GM12878 (cell line): ENCODE data around the gene HEXIM2. TPM values are rescaled to one million over a fixed set of nuclear protein-coding genes. Genes with fewer than 3 reads are reported as not detected.

Source experiments
- ATAC-seq: fragments of 200-7000 bp; cut with Tn5 transposase; 3 replicates; pipeline ENCODE4 v1.9.1; 2020; ENCODE audit warnings: mild to moderate bottlenecking, moderate library complexity
- BruUV-seq: library from RNA; stranded (reverse); fragments of 400-500 nt; replicated peaks from 2 replicates; lab custom pipeline; 2021; lab: Mats Ljungman, UMichigan
- CTCF ChIA-PET: fragments of 300-600 bp; sonication (Branson Sonifier 250); formaldehyde crosslinking; extraction: SDS; loops from one replicate; lab custom pipeline; 2021; ENCODE audit warnings: inconsistent platforms; lab: Yijun Ruan, JAX
- POLR2A ChIA-PET: fragments of 350-600 bp; formaldehyde crosslinking; extraction: SDS; loops from one replicate; lab custom pipeline; 2021; ENCODE audit warnings: inconsistent platforms; lab: Charles Lee
- RAD21 ChIA-PET: fragments of 300-600 bp; sonication (Branson Sonifier 250); formaldehyde crosslinking; loops from one replicate; lab custom pipeline; 2023; ENCODE audit warnings: antibody characterized with exemption; ENCODE audit not compliant: unreplicated experiment; lab: Charles Lee
- SMC1A ChIA-PET: fragments of 300-600 bp; sonication (Branson Sonifier 250); formaldehyde crosslinking; loops from one replicate; lab custom pipeline; 2023; ENCODE audit not compliant: unreplicated experiment, uncharacterized antibody; lab: Charles Lee
- DNase-seq: peaks from one replicate; pipeline ENCODE4 v3.0.0-alpha.2; 2011; ENCODE audit warnings: low read depth, low spot score
- FAIRE-seq: peaks from 3 replicates; lab custom pipeline; 2011; peaks lifted over from hg19 to GRCh38; lab: Jason Lieb, UNC
- H2AFZ ChIP-seq: 2 replicates; pipeline ENCODE4 v1.6.0; 2011; ENCODE audit warnings: low read depth, low read length, control low read depth; ENCODE audit not compliant: control insufficient read depth
- H3K27ac ChIP-seq: 2 replicates; pipeline ENCODE4 v1.5.1; 2011; ENCODE audit warnings: control low read depth; ENCODE audit not compliant: control insufficient read depth, insufficient read depth
- H3K27me3 ChIP-seq, 2 experiments: replicated peaks in 1 of 2; 2 replicates each; pipeline versions ENCODE4 v1.6.0 to v1.6.1; 2011; ENCODE audit warnings: low read length in 1 of 2; ENCODE audit not compliant: control insufficient read depth in 2 of 2, insufficient read depth in 2 of 2
- H3K36me3 ChIP-seq, 2 experiments: 2 replicates each; pipeline ENCODE4 v1.5.1; 2011; ENCODE audit warnings: low read length in 1 of 2; ENCODE audit not compliant: control insufficient read depth in 2 of 2, insufficient read depth in 2 of 2
- H3K4me1 ChIP-seq: 2 replicates; pipeline ENCODE4 v1.6.1; 2011; ENCODE audit warnings: mild to moderate bottlenecking, low read length, moderate library complexity, mixed read lengths; ENCODE audit not compliant: control insufficient read depth, insufficient read depth
- H3K4me2 ChIP-seq: 2 replicates; pipeline ENCODE4 v1.6.0; 2011; ENCODE audit warnings: control low read depth; ENCODE audit not compliant: control insufficient read depth, insufficient read depth
- H3K4me3 ChIP-seq: fragments of 200-600 bp; sonication (generic); 2 replicates; pipeline ENCODE4 v1.5.1; 2016
- H3K79me2 ChIP-seq: 2 replicates; pipeline ENCODE4 v1.6.0; 2011; ENCODE audit warnings: low read length; ENCODE audit not compliant: control insufficient read depth, insufficient read depth
- H3K9ac ChIP-seq: 2 replicates; pipeline ENCODE4 v1.8.0; 2011; ENCODE audit warnings: low read length, control low read depth, mixed read lengths; ENCODE audit not compliant: control insufficient read depth, insufficient read depth
- H3K9me3 ChIP-seq: replicated peaks from 3 replicates; pipeline ENCODE4 v1.5.1; 2011; ENCODE audit warnings: mild to moderate bottlenecking, low read length; ENCODE audit not compliant: control insufficient read depth, insufficient read depth
- H4K20me1 ChIP-seq: 2 replicates; pipeline ENCODE4 v1.6.0; 2011; ENCODE audit not compliant: control insufficient read depth, insufficient read depth
- CHD1 ChIP-seq: IDR thresholded peaks from 2 replicates; pipeline ENCODE4 v1.6.1; 2012; ENCODE audit warnings: low read depth, low read length, improper control_type of control experiment
- DPF2 ChIP-seq: fragments of 450-650 bp; IDR thresholded peaks from 2 replicates; pipeline ENCODE4 v1.6.1; 2017; ENCODE audit warnings: mild to moderate bottlenecking
- EP300 ChIP-seq, 2 experiments: fragments of 150-350 bp in 1 of 2; IDR thresholded peaks; 2 replicates each; pipeline ENCODE4 v1.6.1; 2011 to 2012; ENCODE audit warnings: low read depth in 2 of 2, low read length in 2 of 2, borderline replicate concordance in 1 of 2, improper control_type of control experiment in 1 of 2, inconsistent platforms in 1 of 2; ENCODE audit not compliant: control insufficient read depth in 1 of 2
- GATAD2B ChIP-seq: fragments of 450-650 bp; conservative IDR thresholded peaks from 2 replicates; pipeline ENCODE4 v1.6.1; 2017; ENCODE audit warnings: low read depth, mild to moderate bottlenecking, moderate library complexity
- IRF3 ChIP-seq: fragments of 450-650 bp; IDR thresholded peaks from 2 replicates; pipeline ENCODE4 v1.6.1; 2014; ENCODE audit warnings: mild to moderate bottlenecking
- JUNB ChIP-seq: IDR thresholded peaks from 2 replicates; pipeline ENCODE4 v1.6.1; 2016; ENCODE audit warnings: antibody characterized with exemption, mild to moderate bottlenecking
- KAT2A ChIP-seq: conservative IDR thresholded peaks from 2 replicates; pipeline ENCODE4 v1.6.1; 2011; ENCODE audit warnings: low read depth, low read length; ENCODE audit not compliant: control insufficient read depth
- NFXL1 ChIP-seq: fragments of 450-650 bp; IDR thresholded peaks from 2 replicates; pipeline ENCODE4 v1.6.1; 2017; ENCODE audit warnings: antibody characterized with exemption, mild to moderate bottlenecking, borderline replicate concordance
- PAX5 ChIP-seq: IDR thresholded peaks from 2 replicates; pipeline ENCODE4 v1.6.1; 2011; ENCODE audit warnings: low read depth, low read length, borderline replicate concordance
- RBBP5 ChIP-seq: fragments of 200-600 bp; sonication (generic); conservative IDR thresholded peaks from 2 replicates; pipeline ENCODE4 v1.6.1; 2016
- RELA ChIP-seq: fragments of 450-650 bp; IDR thresholded peaks from 2 replicates; pipeline ENCODE4 v1.8.0; 2014; ENCODE audit warnings: borderline replicate concordance; ENCODE audit not compliant: partially characterized antibody
- SMAD5 ChIP-seq: IDR thresholded peaks from 2 replicates; pipeline ENCODE4 v1.6.1; 2016; ENCODE audit warnings: antibody characterized with exemption, low read depth
- USF1 ChIP-seq: IDR thresholded peaks from 2 replicates; pipeline ENCODE4 v1.6.1; 2011; ENCODE audit warnings: borderline replicate concordance, low read depth, mild to moderate bottlenecking, moderate library complexity, mixed read lengths, low read length; ENCODE audit not compliant: insufficient read depth; ENCODE audit errors: extremely low read length
- ZBTB33 ChIP-seq: fragments of 450-650 bp; IDR thresholded peaks from 2 replicates; pipeline ENCODE4 v1.6.1; 2017; ENCODE audit warnings: mild to moderate bottlenecking
- ZNF274 ChIP-seq: IDR thresholded peaks from one replicate; pipeline ENCODE4 v1.8.0; 2011; ENCODE audit not compliant: insufficient read length, insufficient read depth
- WGBS: methylation state at CpG from one replicate; pipeline ENCODE4 v1.1.6; 2016; ENCODE audit warnings: low lambda C conversion rate; ENCODE audit not compliant: insufficient replicate concordance, insufficient coverage; ENCODE audit errors: missing lambda C conversion rate; 5-methylcytosine and 5-hydroxymethylcytosine counted together
- in situ Hi-C: fragments of 300-500 bp; cut with MboI; formaldehyde crosslinking; loops from 9 replicates; pipeline ENCODE4 v1.14.3; 2018; ENCODE audit warnings: mixed read lengths
- intact Hi-C: fragments of 100-400 bp; cut with micrococcal nuclease; formaldehyde crosslinking; loops from one replicate; pipeline ENCODE4 v1.14.2; 2022; ENCODE audit not compliant: unreplicated experiment
- polyA plus RNA-seq, 11 experiments: library from polyadenylated mRNA; depleted of rRNA in 4 of 11; unstranded in 6 of 11; stranded (reverse) in 5 of 11; fragments of >200 nt; fragmentation: Nextera tagmentation in 4 of 11; fragmentation: Illumina TruSeq in 1 of 11; extraction: Ambion mirVana in 4 of 11; extraction: Trizol in 1 of 11; gene quantifications; 1 replicate in 1 of 11; 2 replicates in 10 of 11; pipeline versions ENCODE4 v1.2.1 to v1.2.3, GENCODE V29; 2011 to 2016; ENCODE audit warnings: inconsistent platforms in 2 of 11, missing spikeins in 2 of 11, low read depth in 1 of 11
- total RNA-seq, 4 experiments: library from RNA; depleted of rRNA in 3 of 4; stranded (reverse); fragments of >200 nt in 3 of 4; fragmentation: Illumina TruSeq in 1 of 4; extraction: Trizol in 1 of 4; gene quantifications; 2 replicates each; pipeline versions ENCODE4 v1.2.1 to v1.2.3, GENCODE V29; 2013 to 2021

Gene HEXIM2
- total and polyA plus RNA-seq, 10 of the 15 experiments (the other 5 are each of a cell fraction or from before 2014, with no cell fraction given): 0.10 to 10.3 (median 6.4) TPM

GRCh38 chr17:45113424-45113754, 48.3 kb upstream of the HEXIM2 start:
- RAD21 ChIA-PET: no interaction called here
- H4K20me1 ChIP-seq: no peaks in the 10 kb centered on the region
- SMC1A ChIA-PET: no interaction called here
- in situ Hi-C loops (no loop called here), intact Hi-C loops (loop anchor here (5.0 kb wide), 1 partner anchor 191 kb away; no protein-coding TSS in a partner anchor)
- no peak for DNase-seq
- no peak overlapping the region for H3K4me3 ChIP-seq
- H3K27me3 ChIP-seq: no peaks in the 10 kb centered on the region
- POLR2A ChIA-PET: no interaction called here
- no peaks in the 10 kb centered on the region for H3K9me3 ChIP-seq
- H3K4me1 ChIP-seq: peaks cover 11% of the 10 kb centered on the region; the same call in 1 of the 2 replicates
- H3K9ac ChIP-seq: no peak overlapping the region
- CTCF ChIA-PET: no interaction called here
- H3K4me2 ChIP-seq: no peak overlapping the region
- H3K36me3 ChIP-seq: peaks cover 4 to 6% of the 10 kb centered on the region in 2 experiments; a peak in 3 of 4 replicates
- H3K27ac ChIP-seq: no peak overlapping the region
- 57% methylated on average over 9 of the region's 9 CpGs for WGBS
- no peaks in the 10 kb centered on the region for H3K79me2 ChIP-seq
- no peak for ATAC-seq
- H2AFZ ChIP-seq: no peak overlapping the region
- TF ChIP-seq RBBP5 (no peak), GATAD2B (no peak), EP300 (IDR thresholded peaks at IDR 0.05; ENCODE audit: borderline replicate concordance in 1 of 2, control insufficient read depth in 1 of 2, low read depth in 2 of 2, low read length in 2 of 2) (no peak), IRF3 (no peak), SMAD5 (no peak), USF1 (no peak), ZBTB33 (no peak), NFXL1 (no peak), RELA (no peak), PAX5 (no peak), CHD1 (no peak), KAT2A (no peak), ZNF274 (no peak), DPF2 (no peak), JUNB (no peak)
- no TSS peak for BruUV-seq
- no peak for FAIRE-seq
